T47D (cell line): ENCODE data around the gene GALNT9.

Experiments used
- DNase-seq, 2 experiments: peaks; one replicate each; pipeline versions ENCODE4 v3.0.0 to v3.0.0-alpha.2; 2011 to 2012; ENCODE audit warnings: low read depth in 1 of 2, low spot score in 1 of 2
- JUND ChIP-seq: IDR thresholded peaks from 2 replicates; pipeline ENCODE4 v1.6.1; 2012; ENCODE audit warnings: low read depth
- in situ Hi-C: cut with HindIII; loops from 2 replicates; pipeline ENCODE4 v1.10.0; 2016; ENCODE audit warnings: low sequenced_read_pairs, low pct_unique_long_range_greater_than_20kb

Gene GALNT9

GRCh38 chr12:132284827-132285741 is 44.3 kb downstream of the GALNT9 start:
- in situ Hi-C loops: no loop called here
- TF ChIP-seq JUND: no peak
- DNase-seq: peak in 1 of 2 experiments; percentile 51

GRCh38 chr12:132284071-132284826 is 45.1 kb downstream of the GALNT9 start:
- TF ChIP-seq JUND: no peak
- in situ Hi-C loops: no loop called here
- peak in 1 of 2 experiments; percentile 60 for DNase-seq

- no peak for TF ChIP-seq JUND
- in situ Hi-C loops: no loop called here
- DNase-seq: peak in 1 of 2 experiments; percentile 36
Measured at GRCh38 chr12:132282950-132283771, 46.2 kb downstream of the GALNT9 start.

- no peak for DNase-seq
- TF ChIP-seq JUND: no peak
- in situ Hi-C loops: no loop called here
Measured at GRCh38 chr12:132282031-132282949, 47.1 kb downstream of the GALNT9 start.

GRCh38 chr12:132281038-132281437 is 48.4 kb downstream of the GALNT9 start:
- TF ChIP-seq JUND: no peak
- in situ Hi-C loops: no loop called here
- DNase-seq: no peak

- in situ Hi-C loops: no loop called here
- no peak for DNase-seq
- TF ChIP-seq JUND: no peak
Measured at GRCh38 chr12:132280406-132280805, 49.0 kb downstream of the GALNT9 start.

- no peak for DNase-seq
- no peak for TF ChIP-seq JUND
- in situ Hi-C loops: no loop called here
Measured at GRCh38 chr12:132279930-132280329, 49.5 kb downstream of the GALNT9 start.

- DNase-seq: peak in 1 of 2 experiments; percentile 56
- in situ Hi-C loops: no loop called here
Measured at GRCh38 chr12:132279184-132279889, 50.1 kb downstream of the GALNT9 start.

GRCh38 chr12:132278401-132279183 is 50.8 kb downstream of the GALNT9 start:
- in situ Hi-C loops: no loop called here
- DNase-seq: no peak
- TF ChIP-seq JUND: no peak

More at GRCh38 chr12:132279184-132279889, 50.1 kb downstream of the GALNT9 start:
- TF ChIP-seq JUND: no peak

- DNase-seq: no peak
- in situ Hi-C loops: no loop called here
- TF ChIP-seq JUND: no peak
Measured at GRCh38 chr12:132277949-132278348, 51.4 kb downstream of the GALNT9 start.
